TTC549 (cell line): ENCODE measurements around the gene PDCD7.
"Not testable (repeated sequence)": the region's sequence is repeated elsewhere in the genome, so short reads cannot be mapped to it uniquely, and the experiment has no call there.

Experiments
- FAIRE-seq: peaks from 2 replicates; lab custom pipeline; 2012; peaks lifted over from hg19 to GRCh38; lab: Jason Lieb, UNC

Gene PDCD7, protein sequence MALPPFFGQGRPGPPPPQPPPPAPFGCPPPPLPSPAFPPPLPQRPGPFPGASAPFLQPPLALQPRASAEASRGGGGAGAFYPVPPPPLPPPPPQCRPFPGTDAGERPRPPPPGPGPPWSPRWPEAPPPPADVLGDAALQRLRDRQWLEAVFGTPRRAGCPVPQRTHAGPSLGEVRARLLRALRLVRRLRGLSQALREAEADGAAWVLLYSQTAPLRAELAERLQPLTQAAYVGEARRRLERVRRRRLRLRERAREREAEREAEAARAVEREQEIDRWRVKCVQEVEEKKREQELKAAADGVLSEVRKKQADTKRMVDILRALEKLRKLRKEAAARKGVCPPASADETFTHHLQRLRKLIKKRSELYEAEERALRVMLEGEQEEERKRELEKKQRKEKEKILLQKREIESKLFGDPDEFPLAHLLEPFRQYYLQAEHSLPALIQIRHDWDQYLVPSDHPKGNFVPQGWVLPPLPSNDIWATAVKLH

GRCh38 chr15:65133548-65134200 lies at the start of gene PDCD7:
TSS of gene PDCD7 (minus strand) at chr15:65133808. CDS start at chr15:65133781, 27 bp downstream.
- no peak for FAIRE-seq

DNA sequence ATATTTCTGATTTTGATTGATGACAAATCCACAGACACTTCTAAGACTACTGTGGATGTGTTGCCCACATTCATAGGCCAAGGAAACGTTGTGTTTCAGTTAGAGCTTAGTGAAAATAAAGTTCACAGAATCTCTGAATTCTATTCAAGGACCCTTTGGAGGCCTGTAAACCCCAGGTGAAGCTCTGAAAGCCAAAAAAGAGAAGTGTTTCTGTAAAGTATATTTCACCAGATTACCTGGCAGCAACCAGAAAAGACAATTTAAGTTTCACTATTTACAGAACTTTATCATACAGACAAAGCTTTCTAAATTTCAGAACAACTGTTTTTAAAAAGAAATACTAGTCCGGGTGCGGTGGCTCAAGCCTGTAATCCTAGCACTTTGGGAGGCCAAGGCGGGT lies 48.9 kb upstream of the PDCD7 start:
- FAIRE-seq, result no peak

GRCh38 chr15:65181582-65182353 lies 48.2 kb upstream of the PDCD7 start:
- not testable (repeated sequence) for FAIRE-seq

- FAIRE-seq, result no peak
Measured at GRCh38 chr15:65180167-65180566, 46.6 kb upstream of the PDCD7 start.

GRCh38 chr15:65177901-65178300 lies 44.3 kb upstream of the PDCD7 start:
- no peak for FAIRE-seq

- FAIRE-seq, result no peak
Measured at GRCh38 chr15:65176056-65176455, 42.4 kb upstream of the PDCD7 start.

DNA sequence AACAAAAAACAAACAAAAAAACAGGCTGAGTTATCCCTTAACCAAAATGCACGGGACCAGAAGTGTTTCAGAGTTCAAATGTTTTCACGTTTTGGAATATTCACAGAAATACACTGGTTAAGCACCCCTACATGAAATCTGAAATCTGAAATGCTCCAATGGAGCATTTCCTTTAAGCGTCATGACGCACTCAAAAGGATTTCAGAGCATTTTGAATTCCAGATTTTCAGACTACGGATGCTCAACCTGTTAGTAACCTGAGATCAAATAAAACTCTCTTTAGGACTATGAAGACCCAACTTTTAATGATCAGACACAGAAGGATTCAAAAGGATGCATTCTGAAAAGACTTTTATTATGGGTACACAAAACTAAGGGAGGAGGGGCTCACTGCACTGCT lies 41.9 kb upstream of the PDCD7 start:
- no peak for FAIRE-seq

DNA sequence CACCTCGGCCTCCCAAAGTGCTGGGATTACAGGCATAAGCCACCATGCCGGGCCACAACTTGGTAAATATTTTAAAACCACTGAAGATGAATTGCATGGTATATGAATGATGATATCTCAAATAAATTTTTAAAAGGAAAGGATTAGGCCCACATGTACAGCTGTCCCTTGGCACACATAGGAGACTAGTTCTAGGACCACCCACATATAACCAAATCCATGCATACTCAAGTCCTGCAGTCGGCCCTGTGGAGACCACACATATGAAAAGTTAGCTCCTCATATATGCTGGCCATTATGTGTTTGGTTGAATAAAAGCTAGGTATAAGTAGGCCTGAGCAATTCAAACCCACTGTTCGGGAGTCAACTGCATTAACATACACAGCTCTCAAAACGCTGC lies 40.9 kb upstream of the PDCD7 start:
- FAIRE-seq, result no peak

GRCh38 chr15:65172531-65172930 lies 38.9 kb upstream of the PDCD7 start:
- no peak for FAIRE-seq

DNA sequence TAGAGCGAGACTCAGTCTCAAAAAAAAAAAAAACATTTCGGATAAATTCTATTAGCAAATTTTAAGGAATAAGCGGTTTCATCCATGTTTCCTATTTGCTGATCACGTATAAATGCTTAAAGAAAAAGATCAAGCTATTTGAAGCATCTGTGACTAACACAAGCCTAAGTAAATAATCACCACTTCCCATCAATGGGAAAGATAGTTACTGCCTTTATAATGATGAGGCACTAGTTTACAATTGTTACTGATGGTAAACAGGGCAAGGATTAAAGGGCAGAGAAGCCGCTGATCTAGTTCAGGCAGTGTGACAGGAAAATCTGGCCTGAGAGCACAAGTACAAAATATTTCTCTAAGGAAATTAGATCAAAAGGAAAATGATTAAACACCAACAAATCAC lies 37.8 kb upstream of the PDCD7 start:
- FAIRE-seq, result no peak

DNA sequence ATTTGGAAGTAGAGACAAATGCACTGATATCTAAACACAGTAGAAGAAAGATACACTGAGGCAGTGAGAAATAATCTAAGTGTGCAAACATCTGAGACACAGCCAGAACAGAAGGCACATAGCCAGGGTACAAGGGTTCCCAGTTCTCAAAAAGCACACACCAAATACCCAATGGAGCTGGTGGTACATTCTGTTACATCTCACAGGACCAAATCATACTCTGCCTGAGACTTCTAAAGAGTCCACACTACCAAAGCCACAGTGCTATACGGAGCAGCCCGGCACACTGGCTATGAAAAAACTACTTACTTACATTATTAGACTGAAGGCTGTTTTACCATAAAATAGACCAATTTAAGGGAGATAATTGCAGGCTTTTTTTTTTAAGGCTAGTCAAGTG lies 32.3 kb upstream of the PDCD7 start:
- FAIRE-seq, result no peak

DNA sequence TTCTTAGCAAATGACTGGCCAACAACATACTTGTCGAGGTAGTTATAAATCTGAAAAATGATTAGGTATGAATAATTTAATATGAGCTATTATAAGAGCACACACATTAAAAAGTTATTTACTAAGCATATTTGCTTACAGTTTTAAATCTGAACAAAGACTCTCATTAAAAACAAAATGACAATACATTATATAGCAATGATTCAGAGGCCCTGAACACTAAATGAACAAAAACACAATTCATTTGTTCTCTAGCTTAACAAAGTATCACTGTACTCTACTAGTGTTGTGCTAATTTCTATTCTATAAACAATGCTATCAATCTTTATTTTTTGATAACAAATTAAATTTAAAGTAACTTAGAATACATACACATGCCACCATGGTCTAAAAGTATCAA lies 30.5 kb upstream of the PDCD7 start:
- no peak for FAIRE-seq

DNA sequence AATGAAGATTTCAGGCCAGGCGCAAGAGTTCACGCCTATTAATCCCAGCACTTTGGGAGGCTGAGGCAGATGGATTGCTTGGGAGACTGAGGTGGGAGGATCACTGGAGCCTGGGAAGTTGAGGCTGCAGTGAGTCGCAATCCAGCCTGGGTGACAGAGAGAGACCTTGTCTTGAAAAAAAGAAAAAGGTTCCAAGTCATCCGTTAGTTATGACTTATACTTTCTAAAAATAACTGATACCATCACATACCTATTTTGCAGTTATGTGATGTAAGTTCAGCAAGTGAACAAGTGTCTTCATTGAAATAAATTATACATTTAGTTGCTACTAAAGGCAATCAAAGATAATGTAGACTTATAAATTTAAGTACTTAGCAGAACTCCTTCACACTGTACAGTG lies 29.4 kb upstream of the PDCD7 start:
- FAIRE-seq, result no peak

GRCh38 chr15:65156692-65157091 lies 23.1 kb upstream of the PDCD7 start:
- FAIRE-seq, result no peak

- FAIRE-seq, result no peak
Measured at GRCh38 chr15:65154720-65155119, 21.1 kb upstream of the PDCD7 start.

- no peak for FAIRE-seq
Measured at GRCh38 chr15:65147902-65148301, 14.3 kb upstream of the PDCD7 start.

DNA sequence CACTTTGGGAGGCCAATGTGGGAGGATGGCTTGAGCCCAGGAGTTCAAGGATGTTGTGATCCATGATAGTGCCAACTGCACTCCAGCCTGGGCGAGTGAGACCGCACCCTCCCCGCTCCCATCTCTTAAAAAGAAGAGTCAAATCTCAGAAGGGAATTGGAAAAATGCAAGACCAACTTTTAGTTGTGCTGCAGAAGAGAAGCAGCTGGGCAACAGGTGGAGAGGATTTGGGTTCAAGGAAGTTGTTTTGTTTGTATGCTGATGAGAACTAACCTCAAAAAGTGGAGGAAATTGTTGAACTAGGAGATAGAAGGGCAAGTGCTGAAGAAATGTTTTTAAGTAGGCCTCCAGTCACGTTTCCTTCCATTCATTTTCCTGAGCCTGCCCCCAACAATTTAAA lies 12.8 kb upstream of the PDCD7 start:
- no peak for FAIRE-seq

DNA sequence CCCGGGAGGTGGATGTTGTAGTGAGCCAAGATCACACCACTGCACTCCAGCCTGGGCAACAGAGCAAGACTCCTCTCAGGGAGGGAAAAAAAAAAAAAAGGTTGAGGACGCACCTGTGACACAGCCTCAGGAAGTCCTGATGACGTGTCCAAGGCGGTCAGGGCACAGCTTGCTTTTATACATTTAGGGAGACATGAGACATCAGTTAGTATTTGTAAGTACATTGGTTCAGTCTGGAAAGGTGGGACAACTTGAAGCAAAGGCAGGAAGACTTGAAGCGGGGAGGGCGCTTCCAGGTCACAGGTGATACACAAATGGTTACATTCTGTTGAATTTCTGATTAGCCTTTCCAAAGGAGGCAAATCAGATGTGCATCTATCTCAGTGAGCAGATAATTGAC lies 5.0 kb upstream of the PDCD7 start:
- not testable (repeated sequence) for FAIRE-seq

DNA sequence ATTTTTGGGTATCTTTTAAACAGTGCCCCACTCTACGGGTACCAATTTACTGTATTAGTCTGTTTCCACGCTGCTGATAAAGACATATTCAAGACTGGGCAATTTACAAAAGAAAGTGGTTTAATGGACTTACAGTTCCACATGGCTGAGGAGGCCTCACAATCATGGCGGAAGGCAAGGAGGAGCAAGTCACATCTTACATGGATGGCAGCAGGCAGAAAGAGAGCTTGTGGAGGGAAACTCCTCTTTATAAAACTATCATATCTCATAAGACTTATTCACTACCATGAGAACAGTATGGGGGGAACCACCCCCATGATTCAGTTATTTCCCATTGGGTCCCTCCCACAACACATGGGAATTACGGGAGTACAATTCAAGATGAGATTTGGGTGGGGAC lies 4.3 kb upstream of the PDCD7 start:
- FAIRE-seq, result not testable (repeated sequence)

DNA sequence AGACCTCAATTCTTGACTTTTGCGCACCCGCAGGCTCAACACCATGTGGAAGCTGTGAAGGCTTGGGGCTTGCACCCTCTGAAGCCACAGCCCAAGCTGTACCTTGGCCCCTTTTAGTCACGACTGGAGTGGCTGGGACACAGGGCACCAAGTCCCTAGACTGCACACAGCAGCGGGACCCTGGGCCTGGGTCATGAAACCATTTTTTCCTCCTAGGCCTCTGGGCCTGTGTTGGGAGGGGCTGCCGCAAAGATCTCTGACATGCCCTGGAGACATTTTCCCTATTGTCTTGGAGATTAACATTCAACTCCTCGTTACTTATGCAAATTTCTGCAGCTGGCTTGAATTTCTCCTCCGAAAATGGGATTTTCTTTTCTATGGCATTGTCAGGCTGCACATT lies 3.5 kb upstream of the PDCD7 start:
- not testable (repeated sequence) for FAIRE-seq

DNA sequence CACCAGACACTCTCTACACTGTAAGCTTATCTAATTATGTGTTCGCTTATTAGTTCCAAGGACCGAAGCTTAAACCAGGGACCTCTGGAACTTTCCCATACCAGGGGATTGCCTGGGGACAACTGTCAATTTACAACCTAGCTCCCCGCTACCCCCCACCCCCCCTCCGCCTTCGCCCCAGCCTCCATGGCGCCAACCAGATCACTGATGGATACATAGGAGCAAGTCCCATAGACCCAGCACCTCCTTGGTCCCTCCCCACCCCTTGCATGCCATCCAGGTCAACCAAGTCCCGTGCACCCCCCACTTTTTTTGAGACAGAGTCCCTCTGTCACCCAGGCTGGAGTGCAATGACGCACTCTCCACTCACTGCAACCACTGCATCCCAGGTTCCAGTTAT lies 930 bp upstream of the PDCD7 start:
- no peak for FAIRE-seq

DNA sequence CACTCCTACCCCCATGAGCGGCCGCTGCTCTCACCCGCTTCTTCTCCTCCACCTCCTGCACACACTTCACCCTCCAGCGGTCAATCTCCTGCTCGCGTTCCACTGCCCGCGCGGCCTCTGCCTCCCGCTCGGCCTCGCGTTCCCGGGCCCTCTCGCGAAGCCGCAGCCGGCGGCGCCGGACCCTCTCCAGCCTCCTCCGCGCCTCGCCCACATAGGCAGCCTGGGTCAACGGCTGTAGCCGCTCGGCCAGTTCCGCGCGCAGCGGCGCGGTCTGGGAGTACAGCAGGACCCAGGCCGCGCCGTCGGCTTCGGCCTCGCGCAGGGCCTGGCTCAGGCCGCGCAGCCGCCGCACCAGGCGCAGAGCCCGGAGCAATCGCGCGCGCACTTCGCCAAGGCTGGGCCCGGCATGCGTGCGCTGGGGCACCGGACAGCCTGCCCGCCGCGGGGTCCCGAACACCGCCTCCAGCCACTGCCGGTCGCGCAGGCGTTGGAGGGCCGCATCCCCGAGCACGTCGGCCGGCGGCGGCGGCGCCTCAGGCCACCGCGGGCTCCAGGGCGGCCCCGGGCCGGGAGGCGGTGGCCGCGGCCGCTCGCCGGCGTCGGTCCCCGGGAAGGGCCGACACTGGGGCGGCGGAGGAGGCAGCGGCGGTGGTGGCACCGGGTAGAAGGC lies 595 bp downstream of the PDCD7 start:
- no peak for FAIRE-seq
